GM23248 (cell line): ENCODE measurements around the gene SRP72.

ENCODE experiments used
- EZH2 ChIP-seq: fragments of 200-600 bp; sonication (generic); IDR thresholded peaks from 2 replicates; pipeline ENCODE4 v1.6.1; 2018; ENCODE audit warnings: antibody characterized with exemption, mild to moderate bottlenecking; ENCODE audit not compliant: insufficient read depth, poor library complexity, severe bottlenecking
- EZH2phosphoT487 ChIP-seq: fragments of 200-600 bp; sonication (generic); IDR thresholded peaks from 2 replicates; pipeline ENCODE4 v1.6.1; 2018; ENCODE audit warnings: antibody characterized with exemption, moderate library complexity, mild to moderate bottlenecking, low read depth; ENCODE audit not compliant: insufficient read depth

GRCh38 chr4:56531823-56532222 is 64.4 kb downstream of the SRP72 start:
- TF ChIP-seq EZH2 (no peak), EZH2phosphoT487 (no peak)
